H1 (cell line): Measurements from ENCODE around the gene SERINC1. TPM values are rescaled to one million over a fixed set of nuclear protein-coding genes. Genes with fewer than 3 reads are reported as not detected.

Experiments
- CTCF ChIA-PET: fragments of 300-600 bp; sonication (Branson Sonifier 250); formaldehyde crosslinking; loops from one replicate; lab custom pipeline; 2021; ENCODE audit not compliant: partially characterized antibody; lab: Charles Lee
- POLR2A ChIA-PET: fragments of 300-600 bp; sonication (Branson Sonifier 250); formaldehyde crosslinking; loops from one replicate; lab custom pipeline; 2021; ENCODE audit warnings: inconsistent platforms; ENCODE audit not compliant: partially characterized antibody; lab: Charles Lee
- DNase-seq, 2 experiments: peaks; one replicate each; pipeline versions ENCODE4 v3.0.0 to v3.0.0-alpha.2; 2010 to 2022; ENCODE audit warnings: low spot score in 2 of 2, low read depth in 1 of 2, mixed read lengths in 1 of 2
- FAIRE-seq: peaks from 2 replicates; lab custom pipeline; 2011; peaks lifted over from hg19 to GRCh38; lab: Jason Lieb, UNC
- H2AFZ ChIP-seq: 2 replicates; pipeline ENCODE4 v1.8.1; 2012; ENCODE audit warnings: low read length, inconsistent platforms
- H2AK5ac ChIP-seq: 2 replicates; pipeline ENCODE4 v1.6.1; 2013; ENCODE audit warnings: low read depth, low read length
- H2BK120ac ChIP-seq: replicated peaks from 2 replicates; pipeline ENCODE3; 2013; ENCODE audit warnings: low read depth, low read length, inconsistent platforms
- H2BK12ac ChIP-seq: 2 replicates; pipeline ENCODE4 v1.6.1; 2013; ENCODE audit warnings: low read depth, low read length
- H2BK15ac ChIP-seq: 2 replicates; pipeline ENCODE4 v1.6.1; 2013; ENCODE audit warnings: low read length
- H2BK20ac ChIP-seq: 2 replicates; pipeline ENCODE4 v1.6.1; 2013; ENCODE audit warnings: low read length
- H2BK5ac ChIP-seq: 2 replicates; pipeline ENCODE4 v1.6.1; 2013; ENCODE audit warnings: low read depth, low read length
- H3K14ac ChIP-seq: 2 replicates; pipeline ENCODE4 v1.6.1; 2013; ENCODE audit warnings: inconsistent platforms; ENCODE audit not compliant: insufficient read length
- H3K18ac ChIP-seq: 2 replicates; pipeline ENCODE4 v1.6.1; 2013; ENCODE audit warnings: low read length; ENCODE audit errors: extremely low read depth
- H3K23ac ChIP-seq: 2 replicates; pipeline ENCODE4 v1.6.1; 2013; ENCODE audit warnings: inconsistent platforms; ENCODE audit not compliant: insufficient read length
- H3K23me2 ChIP-seq: 2 replicates; pipeline ENCODE4 v1.6.1; 2013; ENCODE audit warnings: low read depth, low read length
- H3K27ac ChIP-seq: 2 replicates; pipeline ENCODE4 v1.6.1; 2011; ENCODE audit warnings: low read depth, low read length, inconsistent platforms
- H3K27me3 ChIP-seq, 4 experiments: replicated peaks in 1 of 4; 1 replicate in 1 of 4; 2 replicates in 3 of 4; pipeline versions ENCODE4 v1.6.1 to v1.8.1; 2011 to 2013; ENCODE audit warnings: low read length in 3 of 4, mild to moderate bottlenecking in 3 of 4, inconsistent platforms in 2 of 4, mixed read lengths in 2 of 4, moderate library complexity in 1 of 4; ENCODE audit not compliant: control insufficient read depth in 3 of 4, insufficient read depth in 3 of 4; ENCODE audit errors: extremely low read depth in 1 of 4
- H3K36me3 ChIP-seq, 4 experiments: 2 replicates each; pipeline versions ENCODE4 v1.6.1 to v1.8.1; 2011 to 2013; ENCODE audit warnings: mild to moderate bottlenecking in 4 of 4, low read length in 3 of 4, moderate library complexity in 2 of 4, control low read depth in 1 of 4, inconsistent platforms in 1 of 4; ENCODE audit not compliant: insufficient read depth in 4 of 4, control insufficient read depth in 2 of 4
- H3K4ac ChIP-seq: replicated peaks from 2 replicates; pipeline ENCODE3; 2013; ENCODE audit warnings: low read length, low read depth, mixed read lengths, inconsistent platforms; ENCODE audit not compliant: insufficient read length
- H3K4me1 ChIP-seq, 4 experiments: replicated peaks in 1 of 4; 1 replicate in 1 of 4; 2 replicates in 3 of 4; pipeline versions ENCODE4 v1.6.1 to v1.8.1; 2011 to 2013; ENCODE audit warnings: low read length in 3 of 4, inconsistent platforms in 2 of 4, mixed read lengths in 1 of 4; ENCODE audit not compliant: insufficient read depth in 4 of 4, control insufficient read depth in 3 of 4
- H3K4me2 ChIP-seq, 2 experiments: 2 replicates each; pipeline versions ENCODE4 v1.6.1 to v1.8.1; 2011 to 2013; ENCODE audit warnings: low read depth in 2 of 2, low read length in 2 of 2, control low read depth in 1 of 2, inconsistent platforms in 1 of 2, mild to moderate bottlenecking in 1 of 2; ENCODE audit not compliant: insufficient read depth in 1 of 2
- H3K4me3 ChIP-seq, 4 experiments: fragments of 200-600, 300-600 bp in 1 of 4; sonication (generic), shearing (Covaris generic), sonication (Bioruptor Twin) in 1 of 4; 2 replicates each; pipeline versions ENCODE4 v1.5.1 to v1.8.1; 2011 to 2016; ENCODE audit warnings: low read length in 4 of 4, low read depth in 3 of 4, control low read depth in 2 of 4, inconsistent platforms in 2 of 4, mild to moderate bottlenecking in 2 of 4, mixed read lengths in 1 of 4, moderate library complexity in 1 of 4; ENCODE audit not compliant: insufficient read depth in 2 of 4; ENCODE audit errors: extremely low read depth in 1 of 4
- H3K56ac ChIP-seq: replicated peaks from 2 replicates; pipeline ENCODE3; 2013; ENCODE audit warnings: low read depth, mild to moderate bottlenecking, mixed read lengths, low read length, inconsistent platforms; ENCODE audit not compliant: insufficient read length
- H3K79me1 ChIP-seq: 2 replicates; pipeline ENCODE4 v1.6.1; 2013; ENCODE audit warnings: low read depth, low read length, control low read depth
- H3K79me2 ChIP-seq, 2 experiments: 2 replicates each; pipeline versions ENCODE4 v1.6.1 to v1.8.1; 2012 to 2013; ENCODE audit warnings: low read length in 2 of 2, mild to moderate bottlenecking in 2 of 2, inconsistent platforms in 1 of 2; ENCODE audit not compliant: insufficient read depth in 2 of 2, control insufficient read depth in 1 of 2
- H3K9ac ChIP-seq, 4 experiments: replicated peaks in 1 of 4; 1 replicate in 1 of 4; 2 replicates in 3 of 4; pipeline versions ENCODE4 v1.6.1 to v1.8.1; 2011 to 2013; ENCODE audit warnings: low read depth in 3 of 4, low read length in 3 of 4, control low read depth in 2 of 4, mild to moderate bottlenecking in 2 of 4, moderate library complexity in 2 of 4, inconsistent platforms in 1 of 4; ENCODE audit errors: extremely low read depth in 1 of 4
- H3K9me3 ChIP-seq, 2 experiments: 2 replicates each; pipeline versions ENCODE4 v1.6.1 to v1.8.1; 2012 to 2013; ENCODE audit warnings: mild to moderate bottlenecking in 2 of 2, moderate library complexity in 2 of 2, control low read depth in 1 of 2, inconsistent platforms in 1 of 2, low read depth in 1 of 2, low read length in 1 of 2, mixed read lengths in 1 of 2; ENCODE audit not compliant: insufficient read depth in 2 of 2
- H4K20me1 ChIP-seq, 2 experiments: replicated peaks in 1 of 2; 2 replicates each; pipeline versions ENCODE3 to v1.8.1; 2011 to 2013; ENCODE audit warnings: inconsistent platforms in 2 of 2, low read length in 2 of 2, mild to moderate bottlenecking in 1 of 2; ENCODE audit not compliant: insufficient read depth in 2 of 2, control insufficient read depth in 1 of 2
- H4K5ac ChIP-seq: 2 replicates; pipeline ENCODE4 v1.6.1; 2013; ENCODE audit warnings: low read length, low read depth, mixed read lengths, inconsistent platforms; ENCODE audit not compliant: insufficient read length
- H4K8ac ChIP-seq: 2 replicates; pipeline ENCODE4 v1.8.0; 2013; ENCODE audit warnings: mild to moderate bottlenecking, moderate library complexity, low read length, inconsistent platforms; ENCODE audit not compliant: insufficient read depth; ENCODE audit errors: extremely low read depth
- H4K91ac ChIP-seq: replicated peaks from 2 replicates; pipeline ENCODE3; 2013; ENCODE audit warnings: low read length, mixed read lengths, inconsistent platforms; ENCODE audit not compliant: insufficient read length
- ATF2 ChIP-seq: IDR thresholded peaks from 2 replicates; pipeline ENCODE4 v1.6.1; 2012; ENCODE audit warnings: low read length, inconsistent platforms
- HDAC6 ChIP-seq: IDR thresholded peaks from one replicate; pipeline ENCODE4 v1.7.1; 2012; ENCODE audit warnings: low read depth, mild to moderate bottlenecking, inconsistent platforms, low read length, moderate library complexity
- KDM1A ChIP-seq: fragments of 200-600, 300-600 bp; sonication (generic); IDR thresholded peaks from 2 replicates; pipeline ENCODE4 v1.7.1; 2016; ENCODE audit warnings: mild to moderate bottlenecking, low read length, borderline replicate concordance
- TAF1 ChIP-seq: IDR thresholded peaks from 2 replicates; pipeline ENCODE4 v1.6.1; 2011; ENCODE audit warnings: mild to moderate bottlenecking, low read depth, low read length
- TCF12 ChIP-seq: IDR thresholded peaks from 2 replicates; pipeline ENCODE4 v1.6.1; 2011; ENCODE audit warnings: low read depth, mild to moderate bottlenecking, low read length
- TEAD4 ChIP-seq: IDR thresholded peaks from 2 replicates; pipeline ENCODE4 v1.6.1; 2012; ENCODE audit warnings: low read depth, low read length, inconsistent platforms, mixed read lengths
- WGBS, 2 experiments: shearing (Covaris generic) in 1 of 2; methylation state at CpG; one replicate each; pipeline versions ENCODE4 v1.1.6 to v1.1.7; 2013 to 2015; ENCODE audit warnings: low lambda C conversion rate in 2 of 2, mixed read lengths in 2 of 2, inconsistent platforms in 1 of 2, low coverage in 1 of 2, missing lambda C conversion rate in 1 of 2; ENCODE audit not compliant: insufficient replicate concordance in 2 of 2, insufficient coverage in 1 of 2, insufficient read length in 1 of 2; ENCODE audit errors: extremely low coverage in 1 of 2, missing lambda C conversion rate in 1 of 2; 5-methylcytosine and 5-hydroxymethylcytosine counted together
- long read RNA-seq, 2 experiments: library from RNA in 1 of 2; library from capped mRNA in 1 of 2; stranded (forward); transcript quantifications; one replicate each; pipeline ENCODE4 v2.0.0, GENCODE V29; 2021; ENCODE audit warnings: inconsistent platforms in 1 of 2
- polyA minus RNA-seq, 3 experiments: library from RNA; depleted of rRNA, polyadenylated mRNA; stranded (reverse); fragments of >200 nt; gene quantifications; 1 replicate in 2 of 3; 2 replicates in 1 of 3; pipeline ENCODE4 v1.2.3, GENCODE V29; 2011
- polyA plus RNA-seq, 7 experiments: library from polyadenylated mRNA; depleted of rRNA in 3 of 7; stranded (reverse) in 5 of 7; unstranded in 2 of 7; fragments of >200 nt in 5 of 7; fragments of 200-250 nt in 2 of 7; gene quantifications; 1 replicate in 5 of 7; 2 replicates in 1 of 7; 4 replicates in 1 of 7; pipeline versions ENCODE4 v1.2.1 to v1.2.3, GENCODE V29; 2011 to 2013; ENCODE audit warnings: missing spikeins in 2 of 7, mixed read lengths in 2 of 7
- total RNA-seq: library from RNA; stranded (reverse); fragmentation: NEBNext Ultra II Directional; extraction: Animal tissue kit (Norgen Biotek cat#: 25700); gene quantifications from 2 replicates; pipeline ENCODE4 v1.2.1, GENCODE V29; 2021

Gene SERINC1
- total RNA-seq (38.0 and 38.6 TPM in 2 replicates), polyA plus RNA-seq (2011; rRNA removed) (10.1 and 15.4 TPM in 2 replicates), polyA minus RNA-seq (2011; rRNA and poly(A)+ RNA removed) (43.9 and 55.2 TPM in 2 replicates)
- 25.4 TPM for polyA plus RNA-seq (2011; cell fraction: cytosol; rRNA removed)
- polyA plus RNA-seq (2011; cell fraction: nucleus; rRNA removed), result 4.1 TPM
- 20.7 to 37.9 TPM (median 27.3 TPM) in 4 replicates for polyA plus RNA-seq (2012, experiment 1 of 2)
- 2.2 TPM for polyA plus RNA-seq (2012, experiment 2 of 2)
- 42.8 TPM for polyA plus RNA-seq (2013, experiment 1 of 2)
- polyA plus RNA-seq (2013, experiment 2 of 2), result 45.1 TPM
- 29.1 TPM for polyA minus RNA-seq (2011; cell fraction: cytosol; rRNA and poly(A)+ RNA removed)
- 18.3 TPM for polyA minus RNA-seq (2011; cell fraction: nucleus; rRNA and poly(A)+ RNA removed)
- long read RNA-seq, experiment 1, transcript SERINC1-201 (10 exons, 3,137 nt), result major isoform, 13 of 38 reads
- long read RNA-seq, experiment 1, partial matches to known transcripts, result 5 of 38 reads
- long read RNA-seq, experiment 1, other reads (novel, unspliced or antisense), result 20 of 38 reads
- long read RNA-seq, experiment 2, transcript SERINC1-201 (10 exons, 3,137 nt), result major isoform, 54 of 59 reads
- long read RNA-seq, experiment 2, partial matches to known transcripts, result 4 of 59 reads
- long read RNA-seq, experiment 2, other reads (novel, unspliced or antisense), result 1 of 59 reads

GRCh38 chr6:122471107-122472021 lies at the start of gene SERINC1:
Gene SERINC1, minus strand, starts transcription at chr6:122471807. Its CDS starts 70 bp downstream, at chr6:122471737.
- H2AFZ ChIP-seq, result peak within 1 kb of the TSS; percentile 98
- 3% methylated on average over 49 of the region's 49 CpGs; no CpG with 5 or more reads in 1 of the 2 experiments for WGBS, 2 experiments
- no peak within 1 kb of the TSS for H3K23ac ChIP-seq
- H3K56ac ChIP-seq, result peak within 1 kb of the TSS; percentile 77
- no peak within 1 kb of the TSS for H4K91ac ChIP-seq
- peak within 1 kb of the TSS; percentile 97 for H2BK5ac ChIP-seq
- CTCF ChIA-PET, result interaction anchor here (0.7 to 1.4 kb wide), 3 partner anchors 155 to 367 kb away, joined by 3 to 5 read pairs (median 4); partner anchors contain the start of gene SMPDL3A
- H4K20me1 ChIP-seq, result no peaks in the 10 kb centered on the region
- peak within 1 kb of the TSS; percentile 84 for H3K18ac ChIP-seq
- peak within 1 kb of the TSS; percentile 96; the same call in 1 of the 2 replicates for H4K8ac ChIP-seq
- POLR2A ChIA-PET, result interaction anchor here (0.8 to 1.6 kb wide), 2 partner anchors 12 to 208 kb away, joined by 3 to 19 read pairs; no protein-coding TSS in a partner anchor
- FAIRE-seq (peak; percentile 99), DNase-seq (peak; percentile 71 to 83)
- H3K27me3 ChIP-seq, result no peaks in the 10 kb centered on the region
- peak within 1 kb of the TSS; percentile 94 for H3K27ac ChIP-seq
- H3K9me3 ChIP-seq, result no peaks in the 10 kb centered on the region
- peak within 1 kb of the TSS; percentile 84 for H4K5ac ChIP-seq
- no peaks in the 10 kb centered on the region for H3K4me1 ChIP-seq
- H2BK120ac ChIP-seq, result no peak within 1 kb of the TSS
- peak within 1 kb of the TSS; percentile 92; the same call in 1 of the 2 replicates for H2BK15ac ChIP-seq
- H3K4ac ChIP-seq, result no peak within 1 kb of the TSS
- no peak within 1 kb of the TSS for H2BK20ac ChIP-seq
- peak within 1 kb of the TSS; percentile 68 to 97 (median 94) for H3K9ac ChIP-seq
- peaks cover 4% of the 10 kb centered on the region for H3K23me2 ChIP-seq
- H3K36me3 ChIP-seq, result no peaks in the 10 kb centered on the region
- H3K79me2 ChIP-seq, result peaks cover 0 to 52% of the 10 kb centered on the region in 2 experiments; a peak in 3 of 4 replicates
- no peak within 1 kb of the TSS for H3K14ac ChIP-seq
- H3K4me3 ChIP-seq, result peak within 1 kb of the TSS; percentile 91 to 99 (median 94)
- no peaks in the 10 kb centered on the region; the same call in 1 of the 2 replicates for H3K79me1 ChIP-seq
- H2BK12ac ChIP-seq, result peak within 1 kb of the TSS; percentile 94; the same call in 1 of the 2 replicates
- H2AK5ac ChIP-seq, result peak within 1 kb of the TSS; percentile 80; the same call in 1 of the 2 replicates
- H3K4me2 ChIP-seq, result peak within 1 kb of the TSS; percentile 77 to 83
- no peak for TF ChIP-seq TEAD4
- no peak for TF ChIP-seq KDM1A
- TF ChIP-seq TAF1, result peak; percentile 89
- no peak for TF ChIP-seq ATF2
- TF ChIP-seq HDAC6, result no peak
- TF ChIP-seq TCF12, result no peak
